Endothelial cell of umbilical vein (primary cell): ENCODE data around the gene CHMP1A.

Source experiments
- POLR2A ChIP-seq: IDR thresholded peaks from 2 replicates; pipeline ENCODE4 v1.6.1; 2012; ENCODE audit warnings: low read depth, mild to moderate bottlenecking, control low read depth, low read length
- TF ChIP-seq, protein P1 (sequence below), 2 donors: IDR thresholded peaks; 1 replicate in 1 of 2; 2 replicates in 1 of 2; pipeline ENCODE4 v1.5.1; 2011; ENCODE audit warnings: low read length in 2 of 2, mild to moderate bottlenecking in 2 of 2, moderate library complexity in 2 of 2, control low read depth in 1 of 2, inconsistent platforms in 1 of 2, low read depth in 1 of 2; ENCODE audit not compliant: insufficient read depth in 1 of 2; ENCODE audit errors: extremely low read depth in 1 of 2

DNA sequence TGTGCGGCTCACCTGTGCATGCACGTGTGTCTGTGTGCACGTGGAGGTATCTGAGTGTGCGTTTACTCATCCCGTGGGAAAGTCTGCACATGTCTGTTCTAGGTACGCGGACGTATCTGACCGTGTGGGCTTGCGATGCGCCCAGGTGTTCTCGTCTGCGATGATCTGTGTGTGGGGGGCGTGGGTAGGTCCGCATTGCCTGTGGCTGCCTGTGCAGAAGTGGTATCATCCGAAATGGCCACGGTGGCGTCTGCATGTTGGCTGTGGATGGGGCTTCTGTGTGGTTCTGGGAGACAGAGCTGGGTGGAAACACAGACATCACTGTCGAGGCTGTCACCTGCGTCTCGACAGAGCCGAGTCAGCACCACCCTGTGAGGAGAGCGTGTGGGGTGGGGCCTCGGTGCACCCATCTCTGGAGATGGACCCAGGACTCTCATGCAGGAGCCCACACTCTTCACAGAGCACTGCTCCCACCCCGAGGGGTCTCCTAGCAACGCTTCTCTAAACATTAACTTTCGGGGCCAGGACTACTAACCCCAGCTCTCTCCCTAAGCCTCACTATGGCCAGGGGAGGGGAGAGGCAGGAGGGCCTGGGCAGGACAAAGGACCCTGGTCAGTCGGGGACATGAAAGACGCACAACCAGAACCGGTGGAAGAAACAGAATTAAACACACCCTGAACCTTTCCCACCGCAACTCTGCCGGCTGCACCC lies 35.7 kb downstream of the CHMP1A start:
- no peak for TF ChIP-seq POLR2A
- TF ChIP-seq, protein P1, sequence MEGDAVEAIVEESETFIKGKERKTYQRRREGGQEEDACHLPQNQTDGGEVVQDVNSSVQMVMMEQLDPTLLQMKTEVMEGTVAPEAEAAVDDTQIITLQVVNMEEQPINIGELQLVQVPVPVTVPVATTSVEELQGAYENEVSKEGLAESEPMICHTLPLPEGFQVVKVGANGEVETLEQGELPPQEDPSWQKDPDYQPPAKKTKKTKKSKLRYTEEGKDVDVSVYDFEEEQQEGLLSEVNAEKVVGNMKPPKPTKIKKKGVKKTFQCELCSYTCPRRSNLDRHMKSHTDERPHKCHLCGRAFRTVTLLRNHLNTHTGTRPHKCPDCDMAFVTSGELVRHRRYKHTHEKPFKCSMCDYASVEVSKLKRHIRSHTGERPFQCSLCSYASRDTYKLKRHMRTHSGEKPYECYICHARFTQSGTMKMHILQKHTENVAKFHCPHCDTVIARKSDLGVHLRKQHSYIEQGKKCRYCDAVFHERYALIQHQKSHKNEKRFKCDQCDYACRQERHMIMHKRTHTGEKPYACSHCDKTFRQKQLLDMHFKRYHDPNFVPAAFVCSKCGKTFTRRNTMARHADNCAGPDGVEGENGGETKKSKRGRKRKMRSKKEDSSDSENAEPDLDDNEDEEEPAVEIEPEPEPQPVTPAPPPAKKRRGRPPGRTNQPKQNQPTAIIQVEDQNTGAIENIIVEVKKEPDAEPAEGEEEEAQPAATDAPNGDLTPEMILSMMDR (IDR thresholded peaks at IDR 0.05; ENCODE audit: extremely low read depth in 1 of 2, insufficient read depth in 1 of 2, low read depth in 1 of 2, low read length in 2 of 2), result no peak
